HG03095 (cell line): Measurements from ENCODE around the gene ZIC3.
"Not testable (repeated sequence)": the region's sequence is repeated elsewhere in the genome, so short reads cannot be mapped to it uniquely, and the experiment has no call there.

Experiments
- ATAC-seq: cut with Tn5 transposase; IDR thresholded peaks from one replicate; pipeline ENCODE4 v1.9.1; 2021; ENCODE audit warnings: moderate library complexity; ENCODE audit not compliant: unreplicated experiment

ZIC3 gene

DNA sequence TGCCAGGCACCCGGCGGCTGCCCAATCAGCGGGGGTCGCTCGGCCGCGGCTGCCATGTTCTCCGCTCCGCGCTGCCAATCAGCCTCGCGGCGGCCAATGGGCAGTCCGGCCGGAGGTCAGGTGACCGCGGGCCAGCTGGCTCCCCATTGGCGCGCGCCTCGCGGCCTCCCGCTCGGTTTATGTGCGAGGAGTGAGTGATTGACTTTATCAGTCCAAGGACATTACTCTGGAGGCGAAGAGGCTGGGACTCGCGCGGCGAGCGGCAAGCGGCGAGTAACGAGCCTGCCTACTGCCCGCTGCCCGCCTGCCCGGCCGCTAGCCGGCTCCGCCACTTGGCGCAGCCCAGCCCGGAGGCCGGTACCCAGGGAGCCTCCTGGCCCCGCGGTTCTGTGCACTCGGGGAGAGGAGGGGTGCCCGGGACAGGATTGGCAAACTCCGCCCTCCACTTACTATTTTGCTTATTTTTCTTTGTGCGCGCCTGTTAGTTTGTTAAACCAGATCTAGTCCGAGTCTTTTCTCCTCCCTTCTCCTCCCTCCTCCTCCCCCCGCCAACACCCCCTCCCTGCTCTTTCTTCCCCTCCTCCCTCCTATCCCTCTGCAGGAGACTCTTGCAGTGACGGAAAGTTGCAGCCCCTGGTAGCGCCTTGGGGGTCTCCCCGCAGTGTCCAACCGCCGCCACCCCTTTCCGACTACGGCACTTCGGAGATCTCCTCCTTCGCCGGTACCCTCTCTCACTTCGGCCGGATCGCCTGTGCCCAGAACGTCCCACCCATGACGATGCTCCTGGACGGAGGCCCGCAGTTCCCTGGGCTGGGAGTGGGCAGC, at the start of gene ZIC3:
Gene ZIC3 (plus strand): TSS at position 207 of the 825 bp plus-strand sequence. CDS start 565 bp downstream, at position 772.
- ATAC-seq: no peak

DNA sequence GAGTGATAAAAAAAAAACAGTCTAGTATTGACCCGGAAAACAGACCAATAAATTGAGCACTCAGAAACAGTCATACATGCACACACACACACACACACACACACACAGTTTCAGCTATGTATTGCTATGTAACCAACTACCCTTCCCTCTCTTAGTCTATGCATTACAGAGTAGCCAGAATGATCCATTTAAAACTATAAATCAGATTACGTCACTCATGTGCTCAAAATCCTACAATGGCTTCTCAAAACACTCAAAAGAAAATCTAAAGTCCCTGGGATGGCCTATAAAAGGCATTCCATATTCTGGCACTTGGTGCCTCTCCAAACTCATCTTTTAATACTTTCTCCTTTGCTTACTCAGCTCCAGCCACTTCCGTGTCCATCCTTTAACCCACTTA, 46.5 kb upstream of the ZIC3 start:
- no peak for ATAC-seq

DNA sequence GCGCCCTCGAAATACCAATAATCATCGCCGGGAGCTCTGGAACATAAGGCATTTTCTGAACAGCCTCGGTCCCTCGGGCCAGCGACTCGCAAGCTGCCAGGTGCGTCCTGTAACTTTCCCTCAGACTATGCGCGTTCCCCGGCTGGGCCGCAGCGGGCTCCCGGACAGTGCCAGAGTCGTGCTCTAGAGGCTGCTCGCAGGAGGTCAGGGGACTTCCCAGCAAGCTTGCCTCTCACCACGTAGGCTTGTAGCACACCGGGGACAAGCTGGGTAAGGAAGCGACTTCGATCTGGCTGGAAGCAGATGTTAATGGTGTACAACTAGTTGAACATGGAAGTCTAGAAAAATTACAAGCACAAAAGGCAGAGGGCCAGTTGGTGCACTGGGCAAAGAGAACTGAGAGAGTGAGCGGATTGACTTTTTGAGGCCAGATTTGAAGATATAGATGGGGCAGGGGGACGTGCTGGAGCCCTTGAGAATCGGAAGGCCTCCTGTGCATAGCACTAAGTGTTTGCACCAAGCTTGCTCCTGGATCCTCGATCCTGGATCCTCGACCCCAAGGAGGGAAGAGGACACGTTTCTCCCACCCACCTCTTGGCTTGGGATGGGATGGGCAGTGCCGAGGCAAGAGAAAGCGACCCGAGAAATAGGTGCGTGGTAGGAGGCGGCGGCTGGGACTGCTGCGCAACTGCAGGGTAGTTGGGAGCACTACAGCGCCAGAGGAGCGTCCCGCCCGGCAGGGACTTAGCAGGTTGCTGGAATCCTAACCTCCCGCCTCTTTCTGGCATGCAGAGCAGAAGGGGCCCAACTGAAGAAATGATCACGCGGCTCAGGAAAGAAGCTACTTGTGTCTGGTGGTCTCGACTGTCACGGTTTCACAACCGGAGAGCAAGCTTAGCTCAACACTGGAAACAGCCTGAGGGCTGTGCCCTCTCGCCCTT, 19.9 kb upstream of the ZIC3 start:
- no peak for ATAC-seq

DNA sequence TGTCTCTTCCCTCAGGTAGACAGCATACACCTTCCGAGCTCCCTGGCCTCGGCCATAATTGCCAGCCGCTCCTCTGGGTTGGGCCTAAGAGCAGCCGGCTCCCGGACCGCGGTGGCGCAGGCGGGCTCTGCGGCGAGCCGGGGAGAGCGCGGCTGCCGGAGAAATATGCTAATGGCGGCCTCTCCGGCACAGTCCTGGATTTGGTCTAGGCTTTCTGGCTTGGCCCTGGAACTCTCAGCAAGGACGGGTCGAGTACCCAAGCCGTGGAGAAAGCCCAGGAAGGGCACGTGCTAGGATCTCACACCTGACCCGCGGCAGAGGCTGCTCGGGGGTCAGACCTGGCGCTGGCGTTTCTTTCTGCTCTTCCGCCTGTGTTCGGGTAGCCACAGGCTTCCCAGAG, 18.6 kb upstream of the ZIC3 start:
- ATAC-seq: no peak

- ATAC-seq: no peak
Measured at GRCh38 chrX:137548261-137548660, 17.7 kb upstream of the ZIC3 start.

- ATAC-seq: no peak
Measured at GRCh38 chrX:137549073-137549472, 16.9 kb upstream of the ZIC3 start.

DNA sequence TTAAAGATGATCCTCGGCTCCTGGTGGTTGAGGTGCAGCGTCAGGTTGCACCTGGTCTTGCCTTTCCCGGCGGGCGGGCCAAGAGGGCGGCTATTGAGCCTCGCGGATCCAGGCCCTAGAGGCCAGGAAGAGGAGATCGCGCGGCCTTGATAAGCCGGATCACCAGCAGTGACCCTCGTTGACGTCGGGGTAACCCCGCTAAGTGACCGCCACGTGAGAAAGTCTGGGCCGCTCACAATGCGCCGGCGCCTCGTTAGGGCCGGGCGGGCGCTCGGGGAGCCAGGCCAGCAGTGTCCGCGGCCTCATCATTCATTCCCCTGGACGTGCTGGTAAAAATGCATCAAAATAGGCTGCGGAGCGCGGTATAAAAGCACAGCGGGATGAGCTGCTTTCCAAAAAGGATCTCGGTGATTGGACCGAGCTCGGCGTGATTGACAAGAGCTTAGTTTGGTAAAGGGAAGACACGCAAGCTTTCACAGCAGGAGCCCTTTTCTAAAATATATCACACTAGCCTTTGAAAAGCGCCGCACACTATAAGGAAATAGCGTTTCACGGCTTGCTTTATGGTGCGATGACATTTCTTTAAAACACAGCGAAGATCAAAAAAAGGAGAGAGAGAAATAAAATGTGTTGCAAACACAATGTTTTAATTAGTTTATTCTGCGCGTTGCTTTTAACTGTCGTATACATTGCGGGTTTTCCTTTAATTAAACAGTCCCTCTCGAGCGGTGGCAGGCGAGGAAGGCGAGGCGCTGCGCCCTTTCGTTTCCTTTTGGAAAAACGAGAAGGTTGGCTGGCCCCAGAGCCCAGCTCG, 15.9 kb upstream of the ZIC3 start:
- ATAC-seq: no peak

DNA sequence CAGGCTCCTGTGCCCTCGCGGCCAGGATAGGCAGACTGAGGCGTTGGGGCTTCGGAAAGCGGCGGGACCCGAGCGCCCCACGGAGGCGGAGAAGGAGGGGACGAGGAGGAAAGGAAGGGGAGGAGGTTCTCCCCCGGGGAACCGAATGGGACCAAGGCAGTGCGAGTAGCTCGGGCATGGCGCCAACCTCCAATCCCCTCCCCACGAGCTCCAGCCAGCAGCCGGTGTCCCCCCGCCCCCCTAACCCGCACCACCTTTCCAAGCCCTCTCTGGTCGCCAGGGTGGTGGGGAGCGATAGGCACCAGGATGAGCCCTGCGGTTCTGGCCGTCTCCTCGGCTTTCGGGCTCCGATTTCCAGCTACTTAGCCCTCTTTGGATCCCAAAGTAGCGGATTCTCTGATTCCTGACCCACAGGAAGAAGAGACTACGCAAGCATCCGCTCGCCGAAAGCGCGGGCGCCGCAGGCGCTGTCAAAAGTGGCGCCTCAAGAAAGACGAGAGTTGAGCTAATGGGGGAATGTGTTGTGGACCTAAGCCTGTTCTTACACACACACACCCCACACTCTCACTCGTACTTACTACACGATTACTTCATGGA, 15.2 kb upstream of the ZIC3 start:
- ATAC-seq: no peak

DNA sequence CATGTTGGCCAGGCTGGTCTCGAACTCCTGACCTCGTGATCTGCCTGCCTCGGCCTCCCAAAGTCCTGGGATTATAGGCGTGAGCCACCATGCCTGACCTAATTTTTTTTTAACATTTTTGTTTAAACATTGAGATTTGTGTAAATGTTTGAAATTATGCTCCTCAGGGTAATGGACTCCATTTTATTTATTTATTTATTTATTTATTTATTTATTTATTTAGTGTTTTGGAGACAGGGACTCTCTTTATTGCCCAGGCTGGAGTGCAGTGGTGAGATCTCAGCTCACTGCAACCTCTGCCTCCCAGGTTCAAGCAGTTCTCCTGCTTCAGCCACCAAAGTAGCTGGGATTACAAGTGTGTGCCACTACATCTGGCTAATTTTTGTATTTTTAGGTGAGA, 13.8 kb upstream of the ZIC3 start:
- not testable (repeated sequence) for ATAC-seq

- ATAC-seq: no peak
Measured at GRCh38 chrX:137562096-137562495, 3.8 kb upstream of the ZIC3 start.

DNA sequence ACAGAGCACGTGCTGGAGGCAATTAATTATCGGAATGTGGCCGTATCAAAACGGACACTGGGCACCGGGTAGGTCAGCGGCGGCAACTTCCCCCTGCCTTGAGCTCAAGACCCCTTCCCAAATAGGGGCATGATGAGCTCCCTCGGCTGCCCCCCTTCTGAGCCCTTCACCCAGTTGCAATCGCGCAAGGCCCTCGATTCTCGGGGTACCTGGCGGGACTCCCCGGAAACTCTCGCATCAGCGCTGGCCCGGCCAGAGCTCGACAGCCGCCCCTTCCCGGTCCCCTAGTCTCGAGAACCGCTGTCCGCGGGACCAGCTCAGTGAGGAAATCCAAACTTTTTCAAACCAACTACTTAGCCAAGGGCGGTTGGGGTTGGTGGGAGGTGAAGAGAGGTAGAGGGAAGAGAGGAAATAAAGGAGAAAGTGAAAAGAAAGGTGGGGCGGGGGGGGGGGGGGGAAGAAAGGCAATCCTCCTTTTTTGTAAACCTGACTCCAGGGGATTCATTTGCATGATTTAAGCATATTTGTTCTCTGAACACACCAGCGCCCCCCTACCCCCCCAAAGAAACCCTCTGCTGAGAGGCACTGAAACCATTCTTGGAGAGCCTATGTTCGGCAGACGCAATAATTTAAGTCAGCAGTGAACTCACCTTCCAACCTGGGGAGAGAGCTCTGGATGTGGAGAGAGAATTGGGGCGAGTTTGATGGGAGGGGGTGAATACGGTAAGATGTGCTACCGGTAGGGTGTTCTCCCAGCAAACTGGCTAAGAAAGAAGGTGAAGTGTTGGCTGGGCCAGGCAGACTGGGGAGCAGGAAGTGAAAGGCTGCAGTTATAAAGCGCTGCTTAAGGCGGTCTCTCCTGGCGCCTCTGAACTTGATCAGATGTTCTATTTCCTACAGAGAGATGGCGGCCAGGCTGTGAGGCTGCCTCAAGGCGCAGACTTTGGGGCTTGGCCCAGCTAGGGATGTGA, 2.0 kb upstream of the ZIC3 start:
- ATAC-seq: no peak

DNA sequence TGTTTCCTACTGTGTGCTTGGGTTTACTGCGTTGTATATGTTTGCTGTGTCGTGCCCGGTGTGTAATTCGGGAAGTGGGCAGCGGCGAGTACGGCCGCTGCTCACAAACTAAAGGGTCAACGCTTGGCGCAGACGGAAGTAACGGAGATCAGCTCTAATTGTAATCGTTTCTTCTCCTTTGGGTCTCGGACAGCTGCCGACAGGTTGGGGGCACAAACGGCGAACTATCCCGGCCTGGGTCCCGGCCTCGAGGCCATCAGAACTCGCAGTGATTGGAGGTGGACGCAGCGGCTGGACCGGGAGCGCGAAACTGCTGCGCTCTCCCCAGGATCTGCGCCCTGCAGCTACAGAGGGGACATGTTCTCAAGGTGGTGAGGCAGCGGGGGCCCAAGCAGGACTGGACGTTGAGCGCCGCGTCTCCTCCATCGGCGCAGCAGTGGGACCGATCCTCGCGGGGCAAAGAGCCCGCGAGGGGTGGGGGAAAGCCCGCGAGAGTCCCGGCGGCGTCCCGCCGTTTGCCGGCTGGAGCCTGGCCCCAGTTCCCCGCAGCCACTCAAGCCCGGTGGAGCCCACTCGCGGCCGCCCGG, 516 bp upstream of the ZIC3 start:
- no peak for ATAC-seq

DNA sequence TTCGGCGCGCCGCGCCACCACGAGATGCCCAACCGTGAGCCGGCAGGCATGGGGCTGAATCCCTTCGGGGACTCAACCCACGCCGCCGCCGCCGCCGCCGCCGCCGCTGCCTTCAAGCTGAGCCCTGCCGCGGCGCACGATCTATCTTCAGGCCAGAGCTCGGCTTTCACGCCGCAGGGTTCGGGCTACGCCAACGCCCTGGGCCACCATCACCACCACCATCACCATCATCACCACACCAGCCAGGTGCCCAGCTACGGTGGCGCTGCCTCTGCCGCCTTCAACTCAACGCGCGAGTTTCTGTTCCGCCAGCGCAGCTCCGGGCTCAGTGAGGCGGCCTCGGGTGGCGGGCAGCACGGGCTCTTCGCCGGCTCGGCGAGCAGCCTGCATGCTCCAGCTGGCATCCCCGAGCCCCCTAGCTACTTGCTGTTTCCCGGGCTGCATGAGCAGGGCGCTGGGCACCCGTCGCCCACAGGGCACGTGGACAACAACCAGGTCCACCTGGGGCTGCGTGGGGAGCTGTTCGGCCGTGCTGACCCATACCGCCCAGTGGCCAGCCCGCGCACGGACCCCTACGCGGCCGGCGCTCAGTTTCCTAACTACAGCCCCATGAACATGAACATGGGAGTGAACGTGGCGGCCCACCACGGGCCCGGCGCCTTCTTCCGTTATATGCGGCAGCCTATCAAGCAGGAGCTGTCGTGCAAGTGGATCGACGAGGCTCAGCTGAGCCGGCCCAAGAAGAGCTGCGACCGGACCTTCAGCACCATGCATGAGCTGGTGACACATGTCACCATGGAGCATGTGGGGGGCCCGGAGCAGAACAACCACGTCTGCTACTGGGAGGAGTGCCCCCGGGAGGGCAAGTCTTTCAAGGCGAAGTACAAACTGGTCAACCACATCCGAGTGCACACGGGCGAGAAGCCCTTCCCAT, 1.1 kb downstream of the ZIC3 start:
- no peak for ATAC-seq

DNA sequence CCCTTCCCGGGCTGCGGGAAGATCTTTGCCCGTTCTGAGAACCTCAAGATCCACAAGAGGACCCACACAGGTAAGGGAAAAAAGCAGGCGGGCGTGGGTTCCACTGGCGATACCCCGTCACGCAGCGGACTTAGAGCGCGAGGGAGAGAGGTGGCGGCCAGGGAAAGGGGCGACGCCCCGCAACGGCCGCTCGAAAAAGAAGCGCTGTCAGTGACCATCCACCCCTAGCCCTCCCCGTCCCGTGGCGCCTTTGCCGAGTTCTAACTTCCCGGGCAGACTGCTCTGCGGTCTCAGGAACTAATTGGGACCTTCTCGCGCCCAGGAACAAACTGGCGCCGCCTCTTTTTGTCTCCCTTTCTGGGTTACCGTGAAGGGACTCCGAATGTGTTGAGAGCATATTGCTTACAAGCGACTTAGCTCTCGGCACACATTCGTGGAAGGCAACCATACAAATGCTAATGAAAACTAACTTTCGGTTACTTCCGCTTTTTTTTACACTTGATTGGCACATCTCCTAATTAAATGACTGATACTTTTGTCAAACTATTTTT, 1.8 kb downstream of the ZIC3 start:
- no peak for ATAC-seq

DNA sequence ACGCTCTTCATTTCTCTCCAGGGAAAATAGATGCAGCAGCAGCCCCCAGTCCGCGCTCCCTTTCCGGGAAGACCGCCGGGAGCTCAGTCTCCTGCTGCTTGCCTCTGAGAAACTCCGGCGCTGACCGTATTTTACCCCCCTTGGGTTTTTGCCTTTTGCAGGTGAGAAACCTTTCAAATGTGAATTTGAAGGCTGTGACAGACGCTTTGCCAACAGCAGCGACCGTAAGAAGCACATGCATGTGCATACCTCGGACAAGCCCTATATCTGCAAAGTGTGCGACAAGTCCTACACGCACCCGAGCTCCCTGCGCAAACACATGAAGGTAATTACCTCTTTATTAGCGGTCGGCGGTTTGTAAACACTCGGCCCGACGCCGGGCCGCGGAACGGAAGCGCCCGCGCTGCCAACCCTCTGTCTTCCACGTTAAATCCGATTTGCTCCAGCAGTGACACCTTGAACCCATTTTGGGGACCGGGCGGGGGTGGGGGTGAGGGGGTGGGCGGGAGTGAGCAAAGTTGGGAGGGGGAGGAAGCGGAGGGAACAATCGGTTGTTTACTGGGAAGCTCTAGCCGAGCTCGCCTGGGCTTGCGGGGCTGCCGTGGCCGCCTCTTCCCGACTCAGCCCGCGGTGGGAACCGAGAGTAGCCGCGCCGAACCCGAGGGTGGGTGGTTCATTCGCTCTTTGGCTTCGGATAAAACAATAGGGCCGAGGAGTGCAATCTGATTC, 3.0 kb downstream of the ZIC3 start:
- ATAC-seq: no peak

GRCh38 chrX:137569470-137569891, 3.6 kb downstream of the ZIC3 start:
- ATAC-seq: no peak
